Right ventricle myocardium inferior (tissue), 1 donor: ENCODE results near the gene TMEM271. TPM values are rescaled to one million over a fixed set of nuclear protein-coding genes. Genes with fewer than 3 reads are reported as not detected.
"Not testable (repeated sequence)": the region's sequence is repeated elsewhere in the genome, so short reads cannot be mapped to it uniquely, and the experiment has no call there.

Source experiments
- ATAC-seq: fragments of 200-7000 bp; cut with Tn5 transposase; one replicate; pipeline ENCODE4 v1.9.1; 2020; ENCODE audit warnings: mild to moderate bottlenecking, moderate library complexity
- DNase-seq: peaks from one replicate; pipeline ENCODE4 v3.0.0; 2021; ENCODE audit errors: missing footprints
- intact Hi-C: fragments of 100-400 bp; cut with DNase I; formaldehyde crosslinking; loops from one replicate; pipeline ENCODE4 v1.11.0; 2022
- total RNA-seq: library from RNA; stranded (reverse); fragmentation: NEBNext Ultra II Directional; extraction: Animal tissue kit (Norgen Biotek cat#: 25700); gene quantifications from one replicate; pipeline ENCODE4 v1.2.1, GENCODE V29; 2021
- donor health status: DM: no; HTN: yes; CAD: no; lungs with severe emphysema.

Gene TMEM271
- total RNA-seq, 1 donor from 2014 or later, result not detected

- ATAC-seq (no peak), DNase-seq (no peak)
- intact Hi-C loops, result no loop called here
Measured at GRCh38 chr4:612052-612748, 36.1 kb upstream of the TMEM271 start.

DNA sequence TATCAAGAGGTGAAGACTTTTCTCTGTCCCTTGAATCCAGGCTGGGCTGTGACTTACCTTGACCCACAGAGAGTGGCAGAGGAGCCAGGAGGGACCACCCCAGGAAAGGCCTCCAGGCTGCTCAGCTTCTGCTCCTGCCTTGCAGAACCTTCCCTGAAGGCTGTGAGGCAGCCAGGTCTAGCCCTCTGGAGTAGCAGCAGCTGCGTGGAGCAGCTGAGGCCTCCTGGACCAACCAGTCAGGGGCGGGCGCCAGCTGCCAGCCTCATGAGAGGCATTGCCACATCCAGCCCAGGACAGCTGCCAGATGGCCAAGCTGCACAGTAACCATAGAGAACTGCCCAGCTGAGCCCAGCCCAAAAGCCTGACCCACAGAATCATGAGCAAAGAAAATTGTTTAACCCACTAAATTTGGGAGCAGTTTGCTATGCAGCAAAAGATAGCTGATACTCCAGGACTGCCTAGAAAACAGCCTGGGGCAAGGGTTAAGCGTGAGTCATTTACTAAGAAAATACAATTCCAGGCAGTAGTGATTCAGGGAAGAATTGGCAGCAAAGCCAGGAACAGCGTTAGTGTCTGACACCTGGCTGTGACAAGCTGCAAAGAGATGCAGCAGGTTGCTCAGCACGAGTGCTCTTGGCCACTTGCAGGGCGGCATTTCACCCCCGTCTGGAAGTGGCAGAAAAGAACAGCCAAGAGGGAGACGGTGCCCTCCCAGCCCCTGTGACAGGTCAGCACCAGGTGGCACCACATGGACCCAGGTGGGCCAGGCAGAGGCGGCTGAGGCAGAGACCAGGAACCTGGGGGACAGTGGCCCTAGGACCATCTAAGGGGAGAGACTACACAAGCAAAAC, 34.5 kb upstream of the TMEM271 start:
- DNase-seq (no peak), ATAC-seq (no peak)
- intact Hi-C loops, result no loop called here

GRCh38 chr4:609400-610050, 33.4 kb upstream of the TMEM271 start:
- intact Hi-C loops, result no loop called here
- DNase-seq (no peak), ATAC-seq (no peak)

DNA sequence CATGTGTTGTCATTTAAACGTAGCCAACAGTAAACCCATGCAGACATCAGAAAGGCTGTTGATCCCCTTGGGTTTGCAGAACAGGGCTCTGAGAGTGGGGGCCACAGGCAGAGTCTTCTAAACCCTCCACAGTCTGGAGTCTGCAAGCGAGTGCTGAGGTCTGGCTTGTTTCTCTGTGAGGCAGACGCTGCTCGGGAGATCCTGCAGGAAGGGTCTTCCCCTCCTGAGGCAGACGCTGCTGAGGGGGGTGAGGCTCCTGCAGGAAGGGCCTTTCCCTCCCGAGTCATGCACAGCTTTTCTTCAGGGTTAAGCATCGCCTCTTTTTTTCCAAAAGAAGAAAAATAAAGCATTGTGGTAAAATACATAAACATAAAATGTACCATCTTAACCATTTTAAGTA, 32.1 kb upstream of the TMEM271 start:
- intact Hi-C loops, result no loop called here
- no peak for ATAC-seq
- no peak for DNase-seq

- intact Hi-C loops, result no loop called here
- no peak for ATAC-seq
- no peak for DNase-seq
Measured at GRCh38 chr4:605702-606425, 29.8 kb upstream of the TMEM271 start.

DNA sequence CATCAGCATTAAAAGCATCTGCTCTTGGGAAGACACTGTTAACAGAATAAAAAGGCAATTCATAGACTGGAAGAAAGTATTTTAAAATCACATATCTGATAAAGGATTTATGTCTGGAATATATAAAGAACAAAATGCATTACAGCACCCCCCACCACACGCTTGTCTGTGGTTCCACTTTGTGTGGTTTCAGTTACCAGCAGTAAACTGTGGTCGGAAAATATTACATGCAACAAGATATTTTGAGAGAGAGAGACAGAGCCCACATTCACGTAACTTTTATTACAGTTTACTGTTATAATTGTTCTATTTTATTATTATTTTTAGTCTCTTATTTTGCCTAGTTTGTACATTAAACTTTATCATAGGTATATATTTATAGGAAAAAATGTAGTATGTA, 28.0 kb upstream of the TMEM271 start:
- DNase-seq (no peak), ATAC-seq (no peak)
- intact Hi-C loops, result no loop called here

- intact Hi-C loops, result no loop called here
- ATAC-seq (peak; percentile 28), DNase-seq (no peak)
Measured at GRCh38 chr4:602559-602942, 26.5 kb upstream of the TMEM271 start.

GRCh38 chr4:601612-602558, 25.8 kb upstream of the TMEM271 start:
- DNase-seq (no peak), ATAC-seq (no peak)
- intact Hi-C loops, result no loop called here

DNA sequence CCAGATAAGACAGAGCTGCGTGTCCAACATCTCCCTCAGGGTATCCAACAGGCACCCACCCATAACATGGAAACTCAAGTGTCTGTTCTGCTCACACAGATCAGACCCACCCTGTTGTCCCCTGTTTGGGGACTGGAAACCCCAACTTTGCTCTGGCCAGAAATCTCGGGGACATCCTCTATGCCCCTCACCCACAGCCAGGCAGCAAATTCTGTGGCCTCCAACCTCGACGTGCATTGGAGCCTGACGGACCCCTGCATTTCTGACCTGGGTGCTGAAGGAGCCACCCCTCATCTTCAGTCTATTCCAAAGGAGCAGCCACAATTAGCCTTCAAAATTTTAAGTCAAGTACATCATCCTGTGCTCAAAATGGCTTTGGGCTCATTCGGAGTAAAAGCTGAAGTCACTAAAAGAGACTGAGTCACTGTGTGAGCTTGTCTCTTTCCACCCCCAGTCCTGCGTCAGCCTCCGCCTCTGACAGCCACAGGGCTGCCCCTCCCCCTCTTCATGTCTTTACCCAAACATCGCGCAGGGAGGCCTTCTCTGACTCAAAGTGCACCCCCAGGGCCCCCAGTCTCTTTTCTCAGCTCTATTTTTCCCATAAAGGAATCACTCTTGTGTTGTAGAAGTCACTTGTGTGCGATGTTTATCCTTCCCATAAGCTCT, 24.9 kb upstream of the TMEM271 start:
- DNase-seq (no peak), ATAC-seq (no peak)

DNA sequence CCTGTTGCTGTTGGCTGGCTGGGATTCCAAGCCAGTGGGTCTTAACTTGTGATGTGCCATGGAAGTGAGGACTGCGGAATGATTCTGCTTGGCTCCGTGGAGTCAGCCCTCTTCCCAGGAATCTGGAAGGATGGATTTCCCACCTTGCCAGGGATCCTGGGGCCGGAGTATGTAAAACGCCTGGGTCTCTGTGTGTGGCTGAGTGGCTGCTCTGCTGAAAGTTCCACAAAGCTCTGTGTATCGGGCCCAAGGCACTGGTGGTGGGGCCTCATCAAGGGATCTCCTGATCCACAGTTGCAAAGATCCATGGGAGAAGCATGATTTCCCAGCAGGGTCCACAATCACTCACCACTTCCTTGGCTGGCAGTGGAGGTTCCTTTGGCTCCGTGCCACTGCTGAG, 24.1 kb upstream of the TMEM271 start:
- DNase-seq (no peak), ATAC-seq (no peak)
- intact Hi-C loops, result no loop called here

More for the DNA sequence above, 24.9 kb upstream of the TMEM271 start:
- intact Hi-C loops, result no loop called here

GRCh38 chr4:598925-599324, 22.8 kb upstream of the TMEM271 start:
- ATAC-seq, result no peak
- DNase-seq, result no peak
- intact Hi-C loops, result no loop called here

GRCh38 chr4:592825-593520, 16.9 kb upstream of the TMEM271 start:
- ATAC-seq (no peak), DNase-seq (no peak)
- intact Hi-C loops, result no loop called here

DNA sequence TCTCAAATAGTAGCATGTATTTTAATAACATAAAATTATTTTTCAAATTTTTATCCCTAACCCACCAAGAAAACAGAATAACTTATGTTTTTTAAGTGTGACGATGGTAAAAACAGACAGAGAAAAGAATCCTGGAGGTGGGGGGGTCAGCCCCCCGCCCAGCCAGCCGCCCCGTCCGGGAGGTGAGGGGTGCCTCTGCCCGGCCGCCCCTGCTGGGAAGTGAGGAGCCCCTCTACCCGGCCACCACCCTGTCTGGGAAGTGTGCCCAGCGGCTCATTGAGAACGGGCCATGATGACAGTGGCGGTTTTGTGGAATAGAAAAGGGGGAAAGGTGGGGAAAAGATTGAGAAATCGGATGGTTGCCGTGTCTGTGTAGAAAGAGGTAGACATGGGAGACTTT, 16.1 kb upstream of the TMEM271 start:
- DNase-seq, intact Hi-C loops, ATAC-seq: not testable (repeated sequence)

- intact Hi-C loops, result no loop called here
- no peak for DNase-seq
- no peak for ATAC-seq
Measured at GRCh38 chr4:590313-590841, 14.3 kb upstream of the TMEM271 start.

GRCh38 chr4:589219-589963, 13.3 kb upstream of the TMEM271 start:
- no peak for DNase-seq
- intact Hi-C loops, result no loop called here
- ATAC-seq, result no peak

GRCh38 chr4:588351-588849, 12.3 kb upstream of the TMEM271 start:
- ATAC-seq, result no peak
- DNase-seq, result no peak
- intact Hi-C loops, result no loop called here
